HG03095 (cell line): ENCODE data around the gene GSK3A.

Experiments used
- ATAC-seq: cut with Tn5 transposase; IDR thresholded peaks from one replicate; pipeline ENCODE4 v1.9.1; 2021; ENCODE audit warnings: moderate library complexity; ENCODE audit not compliant: unreplicated experiment

GSK3A gene

DNA sequence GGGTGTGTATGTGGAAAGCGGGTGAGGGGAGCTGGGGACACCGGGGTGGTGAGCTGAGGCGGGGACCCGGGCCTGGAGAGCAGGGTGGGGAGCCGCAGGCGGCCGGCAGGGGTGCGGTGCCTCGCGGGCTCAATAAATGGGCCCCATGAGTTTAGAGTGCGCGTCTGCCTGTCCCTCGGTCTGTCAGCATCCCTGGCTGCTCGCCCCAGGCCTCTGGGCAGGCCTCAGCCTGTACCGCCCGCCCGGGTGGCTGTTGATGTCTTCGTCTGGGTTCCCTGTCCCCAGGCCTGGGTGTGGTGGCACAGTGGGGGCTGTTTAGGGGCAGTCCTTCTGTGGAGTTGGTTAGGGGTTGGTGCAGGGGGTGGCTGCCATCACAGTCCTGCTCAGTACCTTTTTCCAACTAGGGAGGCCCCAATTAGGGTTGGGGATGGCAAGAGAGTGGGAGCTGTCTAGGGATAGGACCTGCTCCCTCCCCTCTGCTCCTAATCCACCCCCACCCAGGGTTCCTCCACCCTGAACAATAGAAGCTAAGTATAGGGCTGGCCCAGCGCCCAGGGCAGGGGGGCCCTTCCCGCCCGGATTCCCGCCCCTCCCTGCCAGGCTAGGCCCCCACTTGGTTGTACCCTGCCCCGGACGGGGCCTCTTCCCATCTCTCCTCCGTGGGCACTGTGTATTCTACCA, 38.9 kb upstream of the GSK3A start:
- no peak for ATAC-seq

DNA sequence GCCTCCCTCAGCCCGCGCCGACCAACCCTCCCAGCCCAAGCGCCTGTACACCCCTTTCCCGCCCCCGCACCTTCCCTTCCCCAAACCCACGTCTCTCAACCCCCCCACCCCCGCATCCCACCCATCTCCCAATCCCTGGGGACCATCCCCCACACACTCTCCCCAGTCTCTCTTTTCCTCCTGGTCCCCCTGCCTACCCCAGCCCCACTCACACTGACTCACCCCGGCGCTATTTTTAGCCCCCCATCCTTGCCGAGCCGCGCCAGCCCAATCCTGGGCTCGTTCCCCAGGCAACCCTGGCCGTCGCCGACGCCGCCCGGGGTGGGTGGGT, 38.4 kb upstream of the GSK3A start:
- ATAC-seq = no peak

DNA sequence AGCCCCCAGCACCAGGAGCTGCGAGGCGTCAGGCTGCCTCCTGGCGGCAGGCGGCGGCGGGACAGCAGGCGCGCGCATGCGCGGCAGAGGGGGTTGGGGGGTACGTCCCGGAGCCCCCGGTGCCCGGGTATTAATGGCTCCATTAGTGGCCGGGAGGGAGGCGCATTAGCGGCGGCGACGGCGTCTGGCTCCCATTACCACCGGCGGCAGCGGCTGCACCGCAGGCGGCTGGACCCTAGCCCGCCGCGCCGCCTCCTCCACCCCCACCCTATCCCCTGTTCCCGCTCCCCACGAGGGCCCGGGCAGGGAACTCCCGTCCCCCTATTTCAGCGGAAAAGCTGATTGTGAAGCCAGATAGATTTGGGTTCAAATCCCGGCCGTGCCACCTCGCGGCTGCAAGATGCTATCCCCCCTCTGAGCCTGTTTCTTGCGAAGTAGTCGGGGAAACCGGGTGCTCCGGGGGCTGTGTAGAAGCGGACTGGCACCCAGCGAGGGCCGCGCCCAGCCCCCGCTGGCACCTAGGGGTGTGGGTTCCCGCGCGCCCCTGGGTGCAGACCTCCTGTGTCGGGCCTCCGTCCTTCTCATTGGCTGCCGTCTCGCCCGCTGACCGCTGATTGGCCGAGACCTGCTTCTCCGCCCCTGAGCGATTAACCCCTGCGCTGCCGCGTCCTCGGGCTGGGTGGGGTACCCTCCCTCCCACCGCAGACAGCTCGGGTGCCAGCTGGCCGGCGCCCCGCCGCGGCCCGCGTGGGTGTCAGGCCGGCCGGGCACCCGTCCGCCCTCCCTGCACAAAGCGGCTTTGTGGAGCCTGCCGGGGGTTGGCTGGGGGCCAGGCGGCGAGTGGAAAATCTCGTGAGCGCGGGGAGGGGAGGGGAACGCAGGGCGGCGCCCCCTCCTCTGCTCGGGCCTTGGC, 37.8 kb upstream of the GSK3A start:
- ATAC-seq = no peak

- ATAC-seq = no peak
Measured at GRCh38 chr19:42279155-42279901, 36.9 kb upstream of the GSK3A start.

DNA sequence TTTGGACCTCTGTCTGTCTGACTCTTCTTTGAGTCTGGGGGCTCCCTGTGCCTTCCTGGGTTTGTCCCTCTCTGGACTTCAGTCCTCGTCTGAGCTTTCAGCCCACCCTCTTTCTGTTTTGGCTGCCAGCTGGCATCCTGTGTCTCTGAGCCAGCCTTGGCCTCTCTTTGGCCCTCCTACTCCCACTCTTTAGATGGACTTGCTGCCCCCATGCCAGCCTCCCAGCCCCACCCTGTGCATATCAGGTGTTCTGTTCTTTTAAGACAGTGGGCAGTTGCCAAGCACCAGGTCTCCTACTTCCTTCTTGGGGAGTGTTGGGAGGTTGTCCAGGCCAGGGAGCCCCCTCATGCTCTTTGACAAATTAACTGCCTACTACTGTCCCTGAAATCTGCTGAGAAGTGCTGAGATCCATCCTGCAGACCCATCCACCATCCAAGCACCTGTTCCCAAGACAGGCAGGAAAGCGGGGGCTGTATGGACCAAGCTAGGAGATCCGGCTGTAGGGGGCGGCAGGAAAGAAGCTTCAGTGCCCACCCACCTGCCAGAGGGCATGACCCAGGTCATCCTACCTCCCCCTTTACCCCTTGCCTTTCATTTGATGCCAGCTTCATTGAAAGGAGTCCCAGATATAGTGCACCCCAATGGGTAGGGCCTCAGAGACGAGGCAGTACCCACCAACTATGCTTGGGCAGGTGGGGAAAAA, 36.2 kb upstream of the GSK3A start:
- ATAC-seq = no peak

GRCh38 chr19:42277821-42278451, 35.5 kb upstream of the GSK3A start:
- ATAC-seq = no peak

GRCh38 chr19:42276821-42277220, 34.4 kb upstream of the GSK3A start:
- no peak for ATAC-seq

- no peak for ATAC-seq
Measured at GRCh38 chr19:42276284-42276683, 33.9 kb upstream of the GSK3A start.

DNA sequence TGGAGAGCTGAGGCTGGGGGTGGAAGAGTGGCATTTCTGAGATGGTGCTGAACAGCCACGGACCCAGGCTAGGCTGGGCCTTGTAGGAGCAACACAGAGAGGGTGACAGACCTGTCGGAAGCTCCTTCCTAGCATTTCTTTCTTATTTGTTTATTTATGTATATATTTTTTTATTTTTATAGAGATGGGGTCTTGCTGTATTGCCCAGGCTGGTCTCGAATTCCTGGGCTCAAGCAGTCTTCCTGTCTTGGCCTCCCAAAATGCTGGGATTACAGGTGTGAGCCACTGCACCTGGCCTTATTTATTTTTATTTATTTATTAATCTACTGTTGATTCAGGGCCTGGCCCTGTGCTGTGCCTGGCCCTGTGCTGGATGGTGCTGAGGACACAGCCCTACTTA, 33.1 kb upstream of the GSK3A start:
- ATAC-seq = no peak

DNA sequence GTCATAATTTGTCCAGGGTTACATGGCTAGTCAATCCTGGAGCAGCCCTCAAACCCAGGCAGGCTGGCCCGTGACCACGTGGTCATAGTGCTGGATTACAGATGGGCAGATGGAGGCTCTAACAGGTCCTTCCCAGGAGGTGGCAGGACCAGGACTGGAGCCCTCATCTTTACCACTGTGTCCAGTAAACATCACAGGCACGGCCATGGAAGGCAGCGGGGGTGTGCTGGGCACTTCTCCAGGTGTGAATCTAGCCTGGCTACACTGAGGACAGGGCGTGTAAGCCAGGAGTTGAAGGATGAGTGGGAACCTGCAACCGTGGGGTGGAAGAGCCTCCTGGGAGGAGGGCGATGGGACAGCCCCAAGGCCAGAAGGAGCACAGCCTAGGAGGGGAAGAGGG, 32.7 kb upstream of the GSK3A start:
- ATAC-seq = no peak

DNA sequence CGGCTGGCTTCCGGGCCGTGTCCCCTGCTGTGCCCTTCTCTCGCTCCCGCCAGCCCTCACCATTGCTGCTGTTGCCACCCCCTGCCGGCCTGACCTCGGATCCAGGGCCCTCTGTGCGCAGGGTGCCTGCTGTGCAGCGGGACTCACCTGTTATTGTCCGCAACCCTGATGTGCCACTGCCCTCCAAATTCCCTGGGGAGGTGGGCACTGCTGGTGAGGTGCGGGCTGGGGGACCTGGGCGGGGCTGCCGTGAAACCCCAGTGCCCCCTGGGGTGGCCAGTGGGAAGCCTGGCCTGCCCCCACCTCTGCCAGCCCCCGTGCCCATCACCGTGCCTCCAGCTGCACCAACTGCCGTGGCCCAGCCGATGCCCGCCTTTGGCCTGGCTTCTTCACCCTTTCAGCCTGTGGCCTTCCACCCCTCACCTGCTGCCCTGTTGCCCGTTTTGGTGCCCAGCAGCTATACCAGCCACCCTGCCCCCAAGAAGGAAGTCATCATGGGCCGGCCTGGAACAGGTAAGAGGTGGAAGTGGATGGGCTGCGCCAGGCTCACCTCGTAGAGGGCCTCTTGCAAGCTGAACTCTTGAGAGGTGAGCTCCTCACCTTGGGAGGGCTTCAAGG, 31.8 kb upstream of the GSK3A start:
- no peak for ATAC-seq

- ATAC-seq = no peak
Measured at GRCh38 chr19:42273407-42274064, 31.1 kb upstream of the GSK3A start.

DNA sequence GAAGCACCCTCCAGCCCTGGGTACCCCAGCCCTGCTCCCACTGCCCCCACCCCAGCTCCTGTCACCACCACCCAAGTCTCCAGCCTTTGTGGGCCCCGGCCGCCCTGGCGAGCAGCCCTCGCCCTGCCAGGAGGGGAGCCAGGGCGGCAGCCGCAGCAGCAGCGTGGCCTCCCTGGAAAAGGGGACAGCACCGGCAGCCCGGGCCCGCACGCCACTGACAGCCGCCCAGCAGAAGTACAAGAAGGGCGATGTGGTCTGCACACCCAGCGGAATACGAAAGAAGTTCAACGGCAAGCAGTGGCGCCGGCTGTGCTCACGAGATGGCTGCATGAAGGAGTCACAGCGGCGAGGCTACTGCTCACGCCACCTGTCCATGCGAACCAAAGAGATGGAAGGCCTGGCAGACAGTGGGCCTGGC, 30.6 kb upstream of the GSK3A start:
- no peak for ATAC-seq

DNA sequence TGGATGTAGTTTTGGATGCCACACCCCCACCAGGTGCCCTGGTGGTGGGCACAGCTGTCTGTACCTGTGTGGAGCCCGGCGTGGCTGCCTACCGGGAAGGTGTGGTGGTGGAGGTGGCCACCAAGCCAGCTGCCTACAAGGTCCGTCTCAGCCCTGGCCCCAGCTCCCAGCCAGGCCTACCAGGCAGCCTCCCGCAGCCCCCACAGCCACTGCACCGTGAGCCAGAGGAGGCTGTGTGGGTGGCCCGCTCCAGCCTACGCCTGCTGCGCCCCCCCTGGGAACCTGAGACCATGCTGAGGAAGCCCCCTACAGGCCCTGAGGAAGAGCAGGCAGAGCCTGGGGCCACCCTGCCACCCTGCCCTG, 30.1 kb upstream of the GSK3A start:
- ATAC-seq = no peak

DNA sequence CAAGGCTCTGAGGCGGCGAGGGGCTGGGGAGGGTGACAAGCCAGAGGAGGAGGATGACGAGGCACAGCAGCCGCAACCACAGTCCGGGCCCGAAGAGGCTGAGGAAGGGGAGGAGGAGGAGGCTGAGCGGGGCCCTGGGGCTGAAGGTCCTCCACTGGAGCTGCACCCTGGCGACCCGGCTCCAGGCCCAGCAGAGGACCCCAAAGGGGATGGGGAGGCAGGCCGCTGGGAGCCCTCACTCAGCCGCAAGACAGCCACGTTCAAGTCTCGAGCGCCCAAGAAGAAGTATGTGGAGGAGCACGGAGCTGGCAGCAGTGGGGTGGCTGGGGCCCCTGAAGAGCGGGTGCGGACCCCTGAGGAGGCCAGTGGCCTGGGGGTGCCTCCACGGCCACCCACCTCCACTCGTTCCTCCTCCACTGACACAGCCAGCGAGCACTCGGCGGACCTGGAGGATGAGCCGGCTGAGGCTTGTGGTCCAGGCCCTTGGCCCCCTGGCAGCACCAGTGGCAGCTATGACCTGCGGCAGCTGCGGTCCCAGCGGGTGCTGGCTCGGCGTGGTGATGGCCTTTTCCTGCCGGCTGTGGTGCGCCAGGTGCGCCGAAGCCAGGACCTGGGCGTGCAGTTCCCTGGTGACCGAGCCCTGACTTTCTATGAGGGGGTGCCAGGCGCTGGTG, 29.6 kb upstream of the GSK3A start:
- no peak for ATAC-seq

DNA sequence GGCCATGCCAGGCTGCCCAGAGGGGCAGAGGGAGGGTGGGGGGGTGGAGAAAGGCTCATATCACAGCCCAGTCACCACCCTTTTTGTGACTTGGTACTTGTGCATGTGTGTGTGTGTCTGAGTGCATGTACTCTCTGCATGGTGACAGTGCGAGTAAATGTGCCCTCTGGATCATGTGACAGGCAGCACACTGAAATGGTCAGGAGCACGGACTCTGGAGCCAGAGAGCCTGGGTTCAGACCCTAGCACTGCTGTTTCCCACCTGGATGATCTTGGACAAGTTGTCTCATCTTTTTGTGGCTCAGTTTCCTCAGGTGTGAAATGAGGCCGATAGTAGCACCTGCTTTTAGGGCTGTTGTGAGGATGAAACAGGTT, 28.6 kb upstream of the GSK3A start:
- ATAC-seq = no peak

- no peak for ATAC-seq
Measured at GRCh38 chr19:42270346-42271044, 28.1 kb upstream of the GSK3A start.

DNA sequence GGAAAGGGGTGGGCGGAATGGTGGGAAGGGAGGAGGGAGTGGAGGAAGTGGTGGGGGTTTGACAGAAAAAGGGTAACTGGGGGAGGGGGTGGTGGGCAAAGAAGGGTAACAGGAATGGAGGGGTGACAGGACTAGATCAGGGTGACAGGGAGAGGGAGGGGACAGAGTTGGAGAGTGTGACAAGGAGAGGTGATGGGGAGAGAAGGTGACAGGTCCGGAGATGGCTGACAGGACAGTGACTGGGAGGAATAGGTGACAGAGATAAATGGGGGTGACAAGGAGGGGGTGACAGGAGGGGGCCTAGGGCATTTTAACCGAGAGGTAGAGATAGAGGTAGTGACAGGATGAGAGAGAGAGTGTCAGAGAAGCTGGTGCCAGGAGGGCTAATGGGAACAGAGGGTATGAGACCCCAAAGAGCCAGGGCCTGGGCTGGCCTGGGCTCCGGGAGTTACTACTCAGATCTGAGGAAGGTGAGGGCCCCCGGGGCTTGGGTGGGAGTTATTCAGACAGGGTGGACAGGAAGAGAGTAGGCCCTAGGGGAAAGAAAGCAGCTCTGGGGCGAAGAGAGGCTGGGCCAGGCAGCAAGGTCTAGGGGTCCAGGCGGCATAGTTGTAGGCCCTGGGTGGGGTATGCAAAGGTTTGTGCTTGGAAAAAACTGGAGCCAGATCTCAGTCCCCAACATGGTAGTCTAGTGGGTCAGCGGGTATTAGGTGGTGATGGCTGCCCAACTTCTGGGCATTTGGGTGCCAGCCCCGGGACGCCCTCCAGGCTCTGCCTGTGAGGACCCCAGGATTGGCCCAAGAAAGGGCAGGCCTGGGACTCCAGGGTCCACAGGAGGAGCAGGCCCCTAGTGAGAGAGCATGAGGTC, 27.3 kb upstream of the GSK3A start:
- no peak for ATAC-seq
